Measurements from ENCODE around the gene KRTAP12-2. TPM values are rescaled to one million over a fixed set of nuclear protein-coding genes. Genes with fewer than 3 reads are reported as not detected.
"Not testable (repeated sequence)": the region's sequence is repeated elsewhere in the genome, so short reads cannot be mapped to it uniquely, and the experiment has no call there.

Gene KRTAP12-2
- total RNA-seq, 2 donors from 2014 or later, result not detected

DNA sequence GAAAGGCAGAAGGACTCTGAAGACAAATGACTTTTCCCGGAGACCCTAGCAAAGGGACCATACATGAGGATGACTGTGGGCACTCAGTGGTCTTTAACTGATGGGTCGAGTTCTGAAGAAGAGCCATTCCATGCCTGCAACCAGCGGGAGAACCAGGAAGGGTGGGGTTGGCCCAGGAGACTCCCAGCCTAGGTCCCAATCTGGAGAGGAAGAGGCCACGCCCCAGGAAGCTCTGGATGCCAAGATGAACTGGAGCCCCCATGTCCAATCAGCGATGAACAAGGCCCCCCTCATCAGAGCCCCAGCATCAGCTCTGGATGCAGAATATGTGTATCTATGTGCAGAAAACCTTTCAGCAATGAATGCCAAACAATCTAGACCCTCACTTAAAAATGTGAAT lies 26.0 kb downstream of the KRTAP12-2 start:
- no peaks in the 10 kb centered on the region for H3K36me3 ChIP-seq (replicated peaks in 1 of 2; ENCODE audit: insufficient read depth in 1 of 2, low read depth in 2 of 2)
- no peak overlapping the region for H3K4me3 ChIP-seq
- ATAC-seq, result no peak
- no peaks in the 10 kb centered on the region for H3K27me3 ChIP-seq
- DNase-seq, result no peak
- no peaks in the 10 kb centered on the region for H3K9me3 ChIP-seq
- intact Hi-C loops (cut with DNase I), result no loop called here
- H3K27ac ChIP-seq, result no peak overlapping the region
- no peaks in the 10 kb centered on the region for H3K4me1 ChIP-seq
- 78 to 89% methylated on average over 5 of the region's 5 CpGs for WGBS, 2 donors
- TF ChIP-seq POLR2A (IDR thresholded peaks at IDR 0.05) (no peak), CTCF (IDR thresholded peaks at IDR 0.05) (no peak)

DNA sequence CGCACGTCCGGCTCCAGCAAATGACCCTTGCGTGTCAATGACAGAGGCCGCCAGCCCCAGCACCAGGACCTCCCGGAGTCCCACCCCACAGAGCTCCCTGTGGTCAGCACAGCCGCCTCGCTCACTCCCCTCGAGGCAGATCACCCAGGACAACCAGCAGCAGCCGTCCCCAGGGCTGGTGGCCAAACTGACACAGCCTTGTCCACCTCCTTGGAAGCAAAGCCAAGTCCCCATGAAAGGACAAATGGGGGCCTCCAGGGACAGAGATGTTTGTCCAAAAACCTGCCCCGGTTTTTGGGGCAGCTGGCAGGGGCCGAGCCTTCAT lies 27.4 kb downstream of the KRTAP12-2 start:
- intact Hi-C loops (cut with DNase I), result no loop called here
- H3K27me3 ChIP-seq, result no peaks in the 10 kb centered on the region
- ATAC-seq (no peak), DNase-seq (no peak)
- TF ChIP-seq CTCF (IDR thresholded peaks at IDR 0.05) (no peak), POLR2A (IDR thresholded peaks at IDR 0.05) (no peak)
- no peaks in the 10 kb centered on the region for H3K36me3 ChIP-seq (replicated peaks in 1 of 2; ENCODE audit: insufficient read depth in 1 of 2, low read depth in 2 of 2)
- no peak overlapping the region for H3K27ac ChIP-seq
- no peak overlapping the region for H3K4me3 ChIP-seq
- H3K4me1 ChIP-seq, result no peaks in the 10 kb centered on the region
- no peaks in the 10 kb centered on the region for H3K9me3 ChIP-seq
- WGBS, 2 donors, result 67 to 68% methylated on average over 8 to 12 of the region's 12 CpGs

DNA sequence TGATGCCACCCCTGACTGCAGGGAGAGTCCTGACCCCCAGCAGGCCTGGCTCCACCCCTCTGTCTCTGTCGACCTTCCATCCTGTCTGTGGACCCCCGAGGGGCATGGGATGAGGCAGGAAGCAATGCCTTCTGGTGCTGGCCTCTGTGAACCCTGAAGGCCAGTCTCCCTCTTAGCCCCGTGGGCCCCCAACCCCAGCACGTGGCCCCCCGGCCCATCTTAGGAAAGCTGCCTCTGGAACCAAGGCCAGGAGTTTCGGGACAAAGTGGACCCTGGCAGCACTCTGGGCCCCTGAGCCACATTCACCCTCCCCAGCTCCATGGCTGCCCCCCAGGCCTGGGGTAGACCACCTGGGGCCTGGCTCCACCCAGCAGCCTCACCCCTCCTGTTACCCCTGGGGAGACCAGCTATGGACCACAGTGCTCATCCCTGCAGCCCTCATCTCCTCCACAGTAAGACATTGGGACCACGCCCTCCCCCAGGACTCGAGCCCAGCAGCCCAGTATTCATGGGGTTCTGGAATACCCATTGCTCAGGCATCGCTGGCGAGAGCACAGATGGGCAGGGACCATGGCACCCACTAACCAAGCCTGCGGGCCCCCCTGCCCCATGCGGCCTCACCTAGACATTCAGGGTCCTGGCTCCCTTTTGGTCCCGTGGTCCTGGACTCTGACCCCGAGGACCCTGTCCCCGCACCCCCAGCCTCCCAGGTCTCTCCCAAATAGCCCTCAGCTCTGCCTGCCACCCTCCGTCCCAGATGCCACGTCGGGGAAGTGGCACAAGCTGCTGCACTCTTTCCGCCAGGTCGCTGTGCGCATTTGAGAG lies 28.0 kb downstream of the KRTAP12-2 start:
- ATAC-seq; H3K4me3 ChIP-seq; H3K9me3 ChIP-seq; H3K4me1 ChIP-seq; intact Hi-C loops (cut with DNase I); H3K36me3 ChIP-seq (replicated peaks in 1 of 2; ENCODE audit: insufficient read depth in 1 of 2, low read depth in 2 of 2); H3K27ac ChIP-seq; DNase-seq; H3K27me3 ChIP-seq: not testable (repeated sequence)
- WGBS, 2 donors, result 61 to 84% methylated on average over 11 to 12 of the region's 21 CpGs

GRCh38 chr21:44637851-44638348 lies 28.8 kb downstream of the KRTAP12-2 start:
- intact Hi-C loops (cut with DNase I), result not testable (repeated sequence)

GRCh38 chr21:44637018-44637850 lies 29.5 kb downstream of the KRTAP12-2 start, which contains the start of gene KRTAP10-10:
TSS of gene KRTAP10-10 (plus strand) at chr21:44637356. CDS start at chr21:44637418, 62 bp downstream.
- Histone ChIP-seq H3K27me3 (no peaks in the 10 kb centered on the region), H3K9me3 (peaks cover 0 to 4% (median 0%) of the 10 kb centered on the region in 3 donors), H3K27ac (no peak within 1 kb of the TSS), H3K4me1 (no peaks in the 10 kb centered on the region), H3K4me3 (no peak within 1 kb of the TSS), H3K36me3 (replicated peaks in 1 of 2; ENCODE audit: insufficient read depth in 1 of 2, low read depth in 2 of 2) (no peaks in the 10 kb centered on the region)
- DNase-seq (no peak), ATAC-seq (no peak)
- no peak for TF ChIP-seq POLR2A (IDR thresholded peaks at IDR 0.05)
- TF ChIP-seq CTCF (IDR thresholded peaks at IDR 0.05), result no peak
- intact Hi-C loops (cut with DNase I), result no loop called here
- 36 to 41% methylated on average over 4 to 20 of the region's 21 CpGs for WGBS, 2 donors

More at GRCh38 chr21:44637851-44638348, 28.8 kb downstream of the KRTAP12-2 start:
- WGBS, 2 donors, result 47 to 48% methylated on average over 8 to 11 of the region's 12 CpGs
- H3K27me3 ChIP-seq; H3K4me3 ChIP-seq; H3K4me1 ChIP-seq; H3K27ac ChIP-seq; H3K36me3 ChIP-seq (replicated peaks in 1 of 2; ENCODE audit: insufficient read depth in 1 of 2, low read depth in 2 of 2); H3K9me3 ChIP-seq; ATAC-seq; DNase-seq: not testable (repeated sequence)
